ENCODE results near the gene MCC.

Gene MCC

GRCh38 chr5:113242481-113243348 is 245.5 kb downstream of the MCC start (continued):
- TF ChIP-seq POU6F1 (CRISPR knock-in tag; IDR thresholded peaks at IDR 0.05; ENCODE audit: borderline replicate concordance, low read depth) (no peak), RARB (CRISPR knock-in tag; IDR thresholded peaks at IDR 0.05) (no peak)

GRCh38 chr5:113240951-113241726 is 247.1 kb downstream of the MCC start:
- no peak for TF ChIP-seq CSDC2 (CRISPR knock-in tag; IDR thresholded peaks at IDR 0.05)
- no peak for TF ChIP-seq ZFP30 (CRISPR knock-in tag; IDR thresholded peaks at IDR 0.05)
- no peak for TF ChIP-seq CREB5 (CRISPR knock-in tag; IDR thresholded peaks at IDR 0.05; ENCODE audit: low read depth)
- TF ChIP-seq PATZ1 (CRISPR knock-in tag; IDR thresholded peaks at IDR 0.05; ENCODE audit: borderline replicate concordance), result no peak
- no peak for TF ChIP-seq TCF4 (CRISPR knock-in tag; IDR thresholded peaks at IDR 0.05; ENCODE audit: borderline replicate concordance)
- TF ChIP-seq OSR1 (CRISPR knock-in tag; IDR thresholded peaks at IDR 0.05), result no peak
- TF ChIP-seq GLIS3 (CRISPR knock-in tag; IDR thresholded peaks at IDR 0.05), result no peak
- TF ChIP-seq ZFP3 (CRISPR knock-in tag; IDR thresholded peaks at IDR 0.05), result no peak
- no peak for TF ChIP-seq ZC3H10 (CRISPR knock-in tag; IDR thresholded peaks at IDR 0.05)
- no peak for TF ChIP-seq ZNF8 (CRISPR knock-in tag; IDR thresholded peaks at IDR 0.05)
- no peak for TF ChIP-seq BACH2 (CRISPR knock-in tag; IDR thresholded peaks at IDR 0.05; ENCODE audit: borderline replicate concordance)
- TF ChIP-seq RARB (CRISPR knock-in tag; IDR thresholded peaks at IDR 0.05), result no peak
- TF ChIP-seq TOX (CRISPR knock-in tag; IDR thresholded peaks at IDR 0.05; ENCODE audit: borderline replicate concordance), result no peak
- no peak for TF ChIP-seq POU6F1 (CRISPR knock-in tag; IDR thresholded peaks at IDR 0.05; ENCODE audit: borderline replicate concordance, low read depth)
- no peak for TF ChIP-seq CSRNP3 (CRISPR knock-in tag; IDR thresholded peaks at IDR 0.05)
- TF ChIP-seq ZNF70 (CRISPR knock-in tag; IDR thresholded peaks at IDR 0.05), result no peak
- TF ChIP-seq SNAI2 (CRISPR knock-in tag; IDR thresholded peaks at IDR 0.05), result no peak
- TF ChIP-seq ISL1 (CRISPR knock-in tag; IDR thresholded peaks at IDR 0.05), result no peak
- no peak for TF ChIP-seq ESRRG (CRISPR knock-in tag; IDR thresholded peaks at IDR 0.05)
- ATAC-seq, result no peak

- ATAC-seq, result no peak
- no peak for TF ChIP-seq RARB (CRISPR knock-in tag; IDR thresholded peaks at IDR 0.05)
- TF ChIP-seq OSR1 (CRISPR knock-in tag; IDR thresholded peaks at IDR 0.05), result no peak
- TF ChIP-seq ZNF565 (CRISPR knock-in tag; conservative IDR thresholded peaks at IDR 0.05; ENCODE audit: low read depth), result no peak
- no peak for TF ChIP-seq CREB5 (CRISPR knock-in tag; IDR thresholded peaks at IDR 0.05; ENCODE audit: low read depth)
- no peak for TF ChIP-seq TCF4 (CRISPR knock-in tag; IDR thresholded peaks at IDR 0.05; ENCODE audit: borderline replicate concordance)
- no peak for TF ChIP-seq PPARA (CRISPR knock-in tag; IDR thresholded peaks at IDR 0.05; ENCODE audit: borderline replicate concordance)
- TF ChIP-seq GLIS3 (CRISPR knock-in tag; IDR thresholded peaks at IDR 0.05), result no peak
- no peak for TF ChIP-seq ZFP3 (CRISPR knock-in tag; IDR thresholded peaks at IDR 0.05)
- no peak for TF ChIP-seq ISL1 (CRISPR knock-in tag; IDR thresholded peaks at IDR 0.05)
Measured at GRCh38 chr5:113240032-113240431, 248.2 kb downstream of the MCC start.
